GM23338 (cell line): ENCODE data around the gene WDR1.
"Not testable (repeated sequence)": the region's sequence is repeated elsewhere in the genome, so short reads cannot be mapped to it uniquely, and the experiment has no call there.

Experiments used
- POLR2AphosphoS5 ChIP-seq: IDR thresholded peaks from 2 replicates; pipeline ENCODE4 v1.6.1; 2016; ENCODE audit warnings: antibody characterized with exemption, low read depth
- TF ChIP-seq, protein P1 (sequence below): fragments of 250-450 bp; sonication (Bioruptor Pico); IDR thresholded peaks from 2 replicates; pipeline ENCODE4 v1.5.0; 2020; ENCODE audit warnings: mild to moderate bottlenecking, moderate library complexity

DNA sequence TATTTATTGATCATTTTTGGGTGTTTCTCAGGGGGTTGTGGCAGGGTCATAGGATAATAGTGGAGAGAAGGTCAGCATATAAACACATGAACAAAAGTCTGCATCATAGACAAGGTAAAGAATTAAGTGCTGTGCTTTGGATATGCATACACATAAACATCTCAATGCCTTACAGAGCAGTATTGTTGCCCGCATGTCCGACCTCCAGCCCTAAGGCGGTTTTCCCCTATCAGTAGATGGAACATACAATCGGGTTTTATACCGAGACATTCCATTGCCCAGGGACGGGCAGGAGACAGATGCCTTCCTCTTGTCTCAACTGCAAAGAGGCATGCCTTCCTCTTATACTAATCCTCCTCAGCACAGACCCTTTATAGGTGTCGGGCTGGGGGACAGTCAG is 10.9 kb upstream of the WDR1 start:
- TF ChIP-seq, protein P1, sequence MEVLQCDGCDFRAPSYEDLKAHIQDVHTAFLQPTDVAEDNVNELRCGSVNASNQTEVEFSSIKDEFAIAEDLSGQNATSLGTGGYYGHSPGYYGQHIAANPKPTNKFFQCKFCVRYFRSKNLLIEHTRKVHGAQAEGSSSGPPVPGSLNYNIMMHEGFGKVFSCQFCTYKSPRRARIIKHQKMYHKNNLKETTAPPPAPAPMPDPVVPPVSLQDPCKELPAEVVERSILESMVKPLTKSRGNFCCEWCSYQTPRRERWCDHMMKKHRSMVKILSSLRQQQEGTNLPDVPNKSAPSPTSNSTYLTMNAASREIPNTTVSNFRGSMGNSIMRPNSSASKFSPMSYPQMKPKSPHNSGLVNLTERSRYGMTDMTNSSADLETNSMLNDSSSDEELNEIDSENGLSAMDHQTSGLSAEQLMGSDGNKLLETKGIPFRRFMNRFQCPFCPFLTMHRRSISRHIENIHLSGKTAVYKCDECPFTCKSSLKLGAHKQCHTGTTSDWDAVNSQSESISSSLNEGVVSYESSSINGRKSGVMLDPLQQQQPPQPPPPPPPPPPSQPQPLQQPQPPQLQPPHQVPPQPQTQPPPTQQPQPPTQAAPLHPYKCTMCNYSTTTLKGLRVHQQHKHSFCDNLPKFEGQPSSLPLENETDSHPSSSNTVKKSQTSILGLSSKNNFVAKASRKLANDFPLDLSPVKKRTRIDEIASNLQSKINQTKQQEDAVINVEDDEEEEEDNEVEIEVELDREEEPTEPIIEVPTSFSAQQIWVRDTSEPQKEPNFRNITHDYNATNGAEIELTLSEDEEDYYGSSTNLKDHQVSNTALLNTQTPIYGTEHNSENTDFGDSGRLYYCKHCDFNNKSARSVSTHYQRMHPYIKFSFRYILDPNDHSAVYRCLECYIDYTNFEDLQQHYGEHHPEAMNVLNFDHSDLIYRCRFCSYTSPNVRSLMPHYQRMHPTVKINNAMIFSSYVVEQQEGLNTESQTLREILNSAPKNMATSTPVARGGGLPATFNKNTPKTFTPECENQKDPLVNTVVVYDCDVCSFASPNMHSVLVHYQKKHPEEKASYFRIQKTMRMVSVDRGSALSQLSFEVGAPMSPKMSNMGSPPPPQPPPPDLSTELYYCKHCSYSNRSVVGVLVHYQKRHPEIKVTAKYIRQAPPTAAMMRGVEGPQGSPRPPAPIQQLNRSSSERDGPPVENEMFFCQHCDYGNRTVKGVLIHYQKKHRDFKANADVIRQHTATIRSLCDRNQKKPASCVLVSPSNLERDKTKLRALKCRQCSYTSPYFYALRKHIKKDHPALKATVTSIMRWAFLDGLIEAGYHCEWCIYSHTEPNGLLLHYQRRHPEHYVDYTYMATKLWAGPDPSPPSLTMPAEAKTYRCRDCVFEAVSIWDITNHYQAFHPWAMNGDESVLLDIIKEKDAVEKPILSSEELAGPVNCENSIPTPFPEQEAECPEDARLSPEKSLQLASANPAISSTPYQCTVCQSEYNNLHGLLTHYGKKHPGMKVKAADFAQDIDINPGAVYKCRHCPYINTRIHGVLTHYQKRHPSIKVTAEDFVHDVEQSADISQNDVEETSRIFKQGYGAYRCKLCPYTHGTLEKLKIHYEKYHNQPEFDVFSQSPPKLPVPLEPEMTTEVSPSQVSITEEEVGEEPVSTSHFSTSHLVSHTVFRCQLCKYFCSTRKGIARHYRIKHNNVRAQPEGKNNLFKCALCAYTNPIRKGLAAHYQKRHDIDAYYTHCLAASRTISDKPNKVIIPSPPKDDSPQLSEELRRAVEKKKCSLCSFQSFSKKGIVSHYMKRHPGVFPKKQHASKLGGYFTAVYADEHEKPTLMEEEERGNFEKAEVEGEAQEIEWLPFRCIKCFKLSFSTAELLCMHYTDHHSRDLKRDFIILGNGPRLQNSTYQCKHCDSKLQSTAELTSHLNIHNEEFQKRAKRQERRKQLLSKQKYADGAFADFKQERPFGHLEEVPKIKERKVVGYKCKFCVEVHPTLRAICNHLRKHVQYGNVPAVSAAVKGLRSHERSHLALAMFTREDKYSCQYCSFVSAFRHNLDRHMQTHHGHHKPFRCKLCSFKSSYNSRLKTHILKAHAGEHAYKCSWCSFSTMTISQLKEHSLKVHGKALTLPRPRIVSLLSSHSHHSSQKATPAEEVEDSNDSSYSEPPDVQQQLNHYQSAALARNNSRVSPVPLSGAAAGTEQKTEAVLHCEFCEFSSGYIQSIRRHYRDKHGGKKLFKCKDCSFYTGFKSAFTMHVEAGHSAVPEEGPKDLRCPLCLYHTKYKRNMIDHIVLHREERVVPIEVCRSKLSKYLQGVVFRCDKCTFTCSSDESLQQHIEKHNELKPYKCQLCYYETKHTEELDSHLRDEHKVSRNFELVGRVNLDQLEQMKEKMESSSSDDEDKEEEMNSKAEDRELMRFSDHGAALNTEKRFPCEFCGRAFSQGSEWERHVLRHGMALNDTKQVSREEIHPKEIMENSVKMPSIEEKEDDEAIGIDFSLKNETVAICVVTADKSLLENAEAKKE (CRISPR knock-in tag) = not testable (repeated sequence)
- TF ChIP-seq POLR2AphosphoS5 = not testable (repeated sequence)
